ENCODE results near the gene SLC9A9. TPM values are rescaled to one million over a fixed set of nuclear protein-coding genes. Genes with fewer than 3 reads are reported as not detected.

The SLC9A9 gene
- total and polyA plus RNA-seq, 9 of the 15 experiments (the other 6 are each of a cell fraction or from before 2014, with no cell fraction given), result 0.03 to 0.13 TPM; not detected in 7

GRCh38 chr3:143352850-143353550, 495.3 kb downstream of the SLC9A9 start:
- H3K4me2 ChIP-seq (ENCODE audit: insufficient read depth, low read length), result no peak overlapping the region
- WGBS (ENCODE audit: insufficient coverage, low coverage, missing lambda C conversion rate), result 46% methylated on average over 6 of the region's 6 CpGs
- H3K9me1 ChIP-seq (ENCODE audit: control insufficient read depth, insufficient read depth, low read length), result no peaks in the 10 kb centered on the region
- H3K4me1 ChIP-seq (replicated peaks in 1 of 2; ENCODE audit: control insufficient read depth in 2 of 2, insufficient read depth in 2 of 2, low read length in 2 of 2), result peaks cover 2 to 7% of the 10 kb centered on the region in 2 experiments; a peak in 1 of 5 replicates
- no peak for FAIRE-seq
- in situ Hi-C loops (cut with MboI), result no loop called here
- BruUV-seq (replicated peaks), result no TSS peak
- no peak overlapping the region for H3K4me3 ChIP-seq
- no peak overlapping the region; a peak in 1 of 4 replicates for H3K9ac ChIP-seq (ENCODE audit: insufficient read depth in 1 of 2, low read depth in 2 of 2, low read length in 2 of 2)
- no peaks in the 10 kb centered on the region for H4K20me1 ChIP-seq (replicated peaks; ENCODE audit: control insufficient read depth, insufficient read depth, low read length)
- peak overlapping the region; percentile 68 for H2AFZ ChIP-seq (ENCODE audit: low read depth, low read length)
- TF ChIP-seq JUNB (CRISPR knock-in tag; conservative IDR thresholded peaks at IDR 0.05) (no peak), HNRNPK (IDR thresholded peaks at IDR 0.05; ENCODE audit: low read depth, low read length, poor library complexity, severe bottlenecking) (no peak), CREB5 (CRISPR knock-in tag; IDR thresholded peaks at IDR 0.05) (no peak), MTF1 (CRISPR knock-in tag; IDR thresholded peaks at IDR 0.05; ENCODE audit: borderline replicate concordance) (no peak), THRAP3 (IDR thresholded peaks at IDR 0.05; ENCODE audit: borderline replicate concordance) (no peak), BCLAF1 (IDR thresholded peaks at IDR 0.05; ENCODE audit: borderline replicate concordance in 1 of 2, control insufficient read depth in 1 of 2, low read depth in 2 of 2, low read length in 1 of 2) (no peak), TFAP4 (CRISPR knock-in tag; IDR thresholded peaks at IDR 0.05; ENCODE audit: borderline replicate concordance) (no peak)
- no peaks in the 10 kb centered on the region for H3K27me3 ChIP-seq (ENCODE audit: control insufficient read depth in 2 of 2, insufficient read depth in 2 of 2, low read length in 2 of 2)
- POLR2A ChIA-PET, result interaction anchor here (0.8 to 2.7 kb wide), 2 partner anchors 10 to 29 kb away, joined by 3 to 17 read pairs; no protein-coding TSS in a partner anchor
- no peaks in the 10 kb centered on the region for H3K36me3 ChIP-seq (ENCODE audit: control insufficient read depth, insufficient read depth, low read length)
- intact Hi-C loops (cut with micrococcal nuclease), result no loop called here
- no peaks in the 10 kb centered on the region for H3K9me3 ChIP-seq (replicated peaks; ENCODE audit: control insufficient read depth, insufficient read depth, low read depth, low read length)
- H3K27ac ChIP-seq (ENCODE audit: extremely low read depth, low read depth, low read length), result no peak overlapping the region
- no peak for DNase-seq (ENCODE audit: extremely low read depth in 1 of 4, low spot score in 3 of 4)
- no peaks in the 10 kb centered on the region for H3K79me2 ChIP-seq (ENCODE audit: control insufficient read depth, insufficient read depth, low read length)
- CTCF ChIA-PET (ENCODE audit: low intra/inter-chr PET ratio), result interaction anchor here (0.5 kb wide), 1 partner anchor 905 kb away, joined by 3 read pairs; no protein-coding TSS in a partner anchor
- ATAC-seq, result no peak
